Mesenchymal stem cell (in vitro differentiated cells and primary cell): ENCODE results near the gene CDH10.
A peak's percentile ranks its signal among the peaks of the same experiment; 100 is the strongest.

Experiments used
- DNase-seq: peaks from one replicate; pipeline ENCODE4 v3.0.0-alpha.2; 2013
- H2AFZ ChIP-seq: one replicate; pipeline ENCODE4 v1.6.1; 2013; ENCODE audit warnings: low read depth, mild to moderate bottlenecking, control low read depth, inconsistent platforms, low read length, moderate library complexity
- H2AK5ac ChIP-seq: 2 replicates; pipeline ENCODE4 v1.6.1; 2013; ENCODE audit warnings: low read length, moderate library complexity, mild to moderate bottlenecking, inconsistent platforms; ENCODE audit not compliant: severe bottlenecking
- H2BK120ac ChIP-seq: one replicate; pipeline ENCODE4 v1.6.1; 2013; ENCODE audit warnings: low read depth, mild to moderate bottlenecking, inconsistent platforms, low read length, moderate library complexity
- H2BK12ac ChIP-seq, 2 experiments: one replicate each; pipeline ENCODE4 v1.6.1; 2013; ENCODE audit warnings: inconsistent platforms in 2 of 2, low read length in 2 of 2, mild to moderate bottlenecking in 2 of 2, moderate library complexity in 2 of 2, control low read depth in 1 of 2
- H2BK15ac ChIP-seq: one replicate; pipeline ENCODE4 v1.6.1; 2013; ENCODE audit warnings: mild to moderate bottlenecking, low read depth, inconsistent platforms; ENCODE audit not compliant: poor library complexity, severe bottlenecking
- H2BK5ac ChIP-seq: 2 replicates; pipeline ENCODE4 v1.6.1; 2013; ENCODE audit warnings: low read depth, mild to moderate bottlenecking, low read length, control low read depth, inconsistent platforms; ENCODE audit not compliant: poor library complexity, severe bottlenecking
- H3K14ac ChIP-seq, 2 experiments: one replicate each; pipeline ENCODE4 v1.6.1; 2013; ENCODE audit warnings: inconsistent platforms in 2 of 2, low read length in 2 of 2, control low read depth in 1 of 2, mild to moderate bottlenecking in 1 of 2, moderate library complexity in 1 of 2
- H3K18ac ChIP-seq, 2 experiments: one replicate each; pipeline ENCODE4 v1.6.1; 2013; ENCODE audit warnings: inconsistent platforms in 2 of 2, low read length in 2 of 2, control low read depth in 1 of 2, low read depth in 1 of 2, mild to moderate bottlenecking in 1 of 2
- H3K23ac ChIP-seq, 2 experiments: one replicate each; pipeline ENCODE4 v1.6.1; 2013; ENCODE audit warnings: inconsistent platforms in 2 of 2, low read length in 2 of 2, mild to moderate bottlenecking in 2 of 2, moderate library complexity in 2 of 2, control low read depth in 1 of 2
- H3K27ac ChIP-seq: 2 replicates; pipeline ENCODE4 v1.5.1; 2013; ENCODE audit warnings: mild to moderate bottlenecking, moderate library complexity, low read length, control low read depth, inconsistent platforms; ENCODE audit not compliant: poor library complexity, severe bottlenecking
- H3K27me3 ChIP-seq, 2 experiments: 2 replicates each; pipeline versions ENCODE4 v1.6.1 to v1.7.0; 2013; ENCODE audit warnings: low read length in 2 of 2, mild to moderate bottlenecking in 2 of 2, moderate library complexity in 2 of 2, control low read depth in 1 of 2, inconsistent platforms in 1 of 2; ENCODE audit not compliant: control insufficient read depth in 1 of 2, insufficient read depth in 1 of 2
- H3K36me3 ChIP-seq, 2 experiments: 2 replicates each; pipeline versions ENCODE4 v1.6.1 to v1.7.0; 2013; ENCODE audit warnings: low read length in 2 of 2, control low read depth in 1 of 2, inconsistent platforms in 1 of 2, low read depth in 1 of 2, mild to moderate bottlenecking in 1 of 2; ENCODE audit not compliant: insufficient read depth in 2 of 2, control insufficient read depth in 1 of 2
- H3K4ac ChIP-seq, 2 experiments: one replicate each; pipeline ENCODE4 v1.6.1; 2013; ENCODE audit warnings: inconsistent platforms in 2 of 2, low read length in 2 of 2, mild to moderate bottlenecking in 2 of 2, moderate library complexity in 2 of 2, control low read depth in 1 of 2, low read depth in 1 of 2
- H3K4me1 ChIP-seq: 2 replicates; pipeline ENCODE4 v1.6.1; 2013; ENCODE audit warnings: low read depth, low read length, control low read depth; ENCODE audit not compliant: control insufficient read depth, insufficient read depth
- H3K4me2 ChIP-seq: 2 replicates; pipeline ENCODE4 v1.6.1; 2013; ENCODE audit warnings: low read length, mild to moderate bottlenecking, inconsistent platforms; ENCODE audit not compliant: poor library complexity, severe bottlenecking
- H3K4me3 ChIP-seq, 2 experiments: 2 replicates each; pipeline versions ENCODE4 v1.5.1 to v1.7.0; 2013; ENCODE audit warnings: low read length in 2 of 2, mild to moderate bottlenecking in 2 of 2, control low read depth in 1 of 2, low read depth in 1 of 2; ENCODE audit not compliant: insufficient read depth in 1 of 2
- H3K79me1 ChIP-seq: replicated peaks from 2 replicates; pipeline ENCODE4 v1.6.1; 2013; ENCODE audit warnings: mild to moderate bottlenecking, control low read depth, low read length, inconsistent platforms; ENCODE audit not compliant: poor library complexity, severe bottlenecking
- H3K9ac ChIP-seq: 2 replicates; pipeline ENCODE4 v1.7.0; 2013; ENCODE audit warnings: mild to moderate bottlenecking, low read length, moderate library complexity
- H3K9me3 ChIP-seq: 2 replicates; pipeline ENCODE4 v1.7.0; 2013; ENCODE audit warnings: mild to moderate bottlenecking, low read length; ENCODE audit not compliant: control insufficient read depth
- H4K8ac ChIP-seq: one replicate; pipeline ENCODE4 v1.6.1; 2013; ENCODE audit warnings: inconsistent platforms, mild to moderate bottlenecking, low read length, moderate library complexity
- H4K91ac ChIP-seq: one replicate; pipeline ENCODE4 v1.6.1; 2013; ENCODE audit warnings: mild to moderate bottlenecking, low read length, inconsistent platforms
- WGBS: methylation state at CpG from one replicate; pipeline ENCODE4 v1.1.7; 2013; ENCODE audit warnings: mixed read lengths; 5-methylcytosine and 5-hydroxymethylcytosine counted together

CDH10 gene

GRCh38 chr5:24633715-24634325, 11.0 kb downstream of the CDH10 start:
- no peaks in the 10 kb centered on the region for H3K9me3 ChIP-seq
- H3K4me2 ChIP-seq = no peak overlapping the region
- DNase-seq = peak; percentile 62
- no peak overlapping the region for H3K4ac ChIP-seq
- 0% methylated on average over 3 of the region's 4 CpGs for WGBS
- H3K18ac ChIP-seq = no peak overlapping the region
- H4K91ac ChIP-seq = no peak overlapping the region
- no peak overlapping the region for H3K27ac ChIP-seq
- H2AFZ ChIP-seq = no peak overlapping the region
- H3K23ac ChIP-seq = no peak overlapping the region
- H3K36me3 ChIP-seq = no peaks in the 10 kb centered on the region
- no peak overlapping the region for H2BK15ac ChIP-seq
- H2AK5ac ChIP-seq = no peak overlapping the region
- H2BK120ac ChIP-seq = no peak overlapping the region
- H2BK5ac ChIP-seq = no peak overlapping the region
- no peak overlapping the region for H3K9ac ChIP-seq
- H3K27me3 ChIP-seq = no peaks in the 10 kb centered on the region
- H3K79me1 ChIP-seq = no peaks in the 10 kb centered on the region
- no peak overlapping the region for H3K14ac ChIP-seq
- H2BK12ac ChIP-seq = no peak overlapping the region
- H3K4me3 ChIP-seq = no peak overlapping the region
- H3K4me1 ChIP-seq = no peaks in the 10 kb centered on the region
- no peak overlapping the region for H4K8ac ChIP-seq

GRCh38 chr5:24632353-24632752, 12.4 kb downstream of the CDH10 start:
- Histone ChIP-seq H2BK15ac (no peak overlapping the region), H3K36me3 (no peaks in the 10 kb centered on the region), H3K4me3 (no peak overlapping the region)

GRCh38 chr5:24630918-24631317, 13.9 kb downstream of the CDH10 start:
- Histone ChIP-seq H3K14ac (no peak overlapping the region), H3K36me3 (no peaks in the 10 kb centered on the region), H3K9ac (no peak overlapping the region), H2BK120ac (no peak overlapping the region), H3K27ac (no peak overlapping the region), H3K4me1 (no peaks in the 10 kb centered on the region), H4K8ac (no peak overlapping the region), H3K18ac (no peak overlapping the region), H3K9me3 (no peaks in the 10 kb centered on the region), H3K4me3 (no peak overlapping the region), H4K91ac (no peak overlapping the region), H2AFZ (no peak overlapping the region), H2AK5ac (no peak overlapping the region), H3K4ac (no peak overlapping the region), H2BK12ac (no peak overlapping the region), H3K4me2 (no peak overlapping the region), H2BK5ac (no peak overlapping the region), H2BK15ac (no peak overlapping the region), H3K27me3 (no peaks in the 10 kb centered on the region), H3K79me1 (no peaks in the 10 kb centered on the region), H3K23ac (no peak overlapping the region)
- no peak for DNase-seq

More at GRCh38 chr5:24632353-24632752, 12.4 kb downstream of the CDH10 start:
- Histone ChIP-seq H3K27ac (no peak overlapping the region), H3K27me3 (no peaks in the 10 kb centered on the region), H3K4me2 (no peak overlapping the region), H3K23ac (no peak overlapping the region), H3K18ac (no peak overlapping the region), H2AFZ (no peak overlapping the region), H3K4ac (no peak overlapping the region), H3K14ac (no peak overlapping the region), H2AK5ac (no peak overlapping the region), H3K9ac (no peak overlapping the region), H3K9me3 (no peaks in the 10 kb centered on the region), H2BK120ac (no peak overlapping the region), H4K91ac (no peak overlapping the region), H3K79me1 (no peaks in the 10 kb centered on the region), H2BK5ac (no peak overlapping the region), H4K8ac (no peak overlapping the region), H3K4me1 (no peaks in the 10 kb centered on the region), H2BK12ac (no peak overlapping the region)
- DNase-seq = no peak

GRCh38 chr5:24629798-24630197, 15.0 kb downstream of the CDH10 start:
- Histone ChIP-seq H3K4me1 (no peaks in the 10 kb centered on the region), H3K18ac (no peak overlapping the region), H2BK15ac (no peak overlapping the region), H3K27me3 (no peaks in the 10 kb centered on the region), H3K4me3 (no peak overlapping the region), H4K8ac (no peak overlapping the region), H3K36me3 (no peaks in the 10 kb centered on the region), H3K4ac (no peak overlapping the region), H2AK5ac (no peak overlapping the region), H3K4me2 (no peak overlapping the region), H2AFZ (no peak overlapping the region), H3K23ac (no peak overlapping the region), H4K91ac (no peak overlapping the region), H3K14ac (no peak overlapping the region), H3K79me1 (no peaks in the 10 kb centered on the region), H3K9ac (no peak overlapping the region), H2BK5ac (no peak overlapping the region), H2BK120ac (no peak overlapping the region), H3K27ac (no peak overlapping the region), H3K9me3 (no peaks in the 10 kb centered on the region), H2BK12ac (no peak overlapping the region)
- 86% methylated on average over 1 of the region's 1 CpG for WGBS
- no peak for DNase-seq
